Measurements from ENCODE around the gene CKS1B.

The CKS1B gene

DNA sequence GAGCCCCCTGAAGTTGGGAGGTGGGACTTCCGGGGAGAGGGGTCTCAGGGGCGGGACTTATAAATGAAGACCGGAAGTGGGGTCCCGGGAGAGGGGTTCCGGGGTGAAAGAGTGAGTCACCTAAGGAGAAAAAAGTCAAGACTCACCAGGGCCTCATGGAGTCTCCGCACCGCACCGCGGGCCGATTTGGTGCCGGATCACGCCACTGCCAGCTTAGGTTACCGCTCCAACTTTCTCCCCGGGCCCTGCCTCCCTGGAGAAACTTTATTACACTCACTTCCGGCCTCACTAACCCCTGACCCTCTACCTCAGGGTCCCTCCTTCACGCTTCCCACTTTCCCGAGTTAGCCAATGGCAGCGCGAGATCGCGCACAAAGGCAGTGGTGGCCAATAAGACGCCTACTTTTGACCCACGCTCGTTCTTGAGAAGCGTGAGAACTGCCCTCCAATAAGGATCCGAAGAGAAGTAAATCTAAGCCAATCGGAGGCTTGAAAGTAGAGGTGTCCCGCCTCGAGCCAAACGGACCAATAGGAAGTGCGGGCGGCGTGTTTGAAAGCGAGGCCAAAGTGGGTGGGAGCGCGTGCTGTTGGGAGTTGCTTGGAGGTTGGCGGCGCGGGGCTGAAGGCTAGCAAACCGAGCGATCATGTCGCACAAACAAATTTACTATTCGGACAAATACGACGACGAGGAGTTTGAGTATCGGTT is at the start of gene CKS1B:
CKS1B (plus strand) TSS at position 580 of the 706 bp plus-strand sequence; CDS start at position 645, 65 bp downstream.
- no peaks in the 10 kb centered on the region for H3K9me3 Mint-ChIP-seq
- H3K36me3 Mint-ChIP-seq (ENCODE audit: low read depth): peaks cover 28% of the 10 kb centered on the region
- H3K4me3 Mint-ChIP-seq: no peak within 1 kb of the TSS
- H3K27me3 Mint-ChIP-seq: no peaks in the 10 kb centered on the region
- peaks cover 37% of the 10 kb centered on the region for H3K4me1 Mint-ChIP-seq (ENCODE audit: low read depth)
- no peak within 1 kb of the TSS for H3K27ac Mint-ChIP-seq

DNA sequence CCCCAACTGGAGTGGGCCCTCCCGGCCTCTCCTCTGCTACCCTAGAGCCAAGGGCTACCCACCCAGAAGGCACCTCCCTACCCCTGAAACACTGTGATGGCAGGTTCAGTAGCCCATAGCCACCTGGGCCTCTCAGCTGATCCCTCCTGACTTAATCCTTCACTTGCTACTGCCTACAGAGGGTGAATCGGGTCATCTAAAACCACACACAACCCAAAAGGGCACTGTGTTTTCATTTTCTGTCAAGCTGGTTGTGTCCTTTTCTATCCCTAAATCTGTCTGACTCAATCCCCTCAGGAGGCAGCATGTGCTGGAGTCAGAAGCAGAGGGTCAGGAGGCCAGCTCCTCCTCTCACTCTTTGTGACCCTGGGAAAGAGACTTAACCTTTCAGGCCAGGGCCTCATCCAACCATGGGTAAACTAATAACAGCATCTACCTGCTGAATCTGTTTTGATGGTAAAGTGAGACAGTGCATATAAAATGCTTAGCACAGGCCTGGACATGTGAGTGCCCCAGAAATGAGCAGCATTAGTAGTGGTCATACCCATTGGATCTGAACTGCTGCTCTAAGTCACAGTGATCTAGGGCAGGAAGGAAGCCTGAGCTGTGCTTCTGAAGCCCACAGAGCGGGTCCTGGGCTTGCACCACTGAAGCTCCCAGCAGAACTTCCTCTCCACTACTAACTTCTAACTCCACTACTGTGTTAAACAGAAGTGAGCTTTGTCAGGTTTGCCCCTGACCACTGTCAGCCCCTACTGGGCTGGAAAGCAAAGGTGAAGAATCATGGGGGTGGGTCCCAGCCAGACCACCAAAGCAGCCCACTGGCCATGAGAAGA is 48.9 kb upstream of the CKS1B start:
- H3K4me3 Mint-ChIP-seq: no peak overlapping the region
- peaks cover 41% of the 10 kb centered on the region for H3K36me3 Mint-ChIP-seq (ENCODE audit: low read depth)
- H3K27me3 Mint-ChIP-seq: no peaks in the 10 kb centered on the region
- H3K4me1 Mint-ChIP-seq (ENCODE audit: low read depth): no peaks in the 10 kb centered on the region
- H3K9me3 Mint-ChIP-seq: no peaks in the 10 kb centered on the region
- peak overlapping the region; percentile 76 for H3K27ac Mint-ChIP-seq

DNA sequence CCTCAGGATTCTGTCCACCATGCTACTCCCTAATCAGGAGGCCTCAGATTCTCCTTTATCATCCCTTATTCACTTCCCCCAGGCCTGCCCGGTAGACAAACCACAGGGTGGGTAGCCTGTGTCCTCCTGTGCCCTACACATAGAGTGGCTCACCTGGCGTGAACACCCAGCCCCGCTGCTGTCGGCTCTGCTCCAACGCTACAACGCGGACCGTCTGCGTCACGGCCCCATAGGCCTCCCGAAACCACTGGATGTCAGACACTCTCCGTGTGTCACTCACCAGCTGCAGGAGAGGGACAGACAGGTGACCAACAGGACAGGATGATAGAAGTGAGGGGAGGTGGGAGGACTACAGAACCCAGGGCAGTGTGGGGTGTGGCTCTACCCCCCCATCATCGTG is 48.3 kb upstream of the CKS1B start:
- Mint-ChIP-seq H3K9me3 (no peaks in the 10 kb centered on the region), H3K36me3 (ENCODE audit: low read depth) (peaks cover 41% of the 10 kb centered on the region), H3K4me3 (no peak overlapping the region), H3K4me1 (ENCODE audit: low read depth) (no peaks in the 10 kb centered on the region), H3K27me3 (no peaks in the 10 kb centered on the region), H3K27ac (no peak overlapping the region)

DNA sequence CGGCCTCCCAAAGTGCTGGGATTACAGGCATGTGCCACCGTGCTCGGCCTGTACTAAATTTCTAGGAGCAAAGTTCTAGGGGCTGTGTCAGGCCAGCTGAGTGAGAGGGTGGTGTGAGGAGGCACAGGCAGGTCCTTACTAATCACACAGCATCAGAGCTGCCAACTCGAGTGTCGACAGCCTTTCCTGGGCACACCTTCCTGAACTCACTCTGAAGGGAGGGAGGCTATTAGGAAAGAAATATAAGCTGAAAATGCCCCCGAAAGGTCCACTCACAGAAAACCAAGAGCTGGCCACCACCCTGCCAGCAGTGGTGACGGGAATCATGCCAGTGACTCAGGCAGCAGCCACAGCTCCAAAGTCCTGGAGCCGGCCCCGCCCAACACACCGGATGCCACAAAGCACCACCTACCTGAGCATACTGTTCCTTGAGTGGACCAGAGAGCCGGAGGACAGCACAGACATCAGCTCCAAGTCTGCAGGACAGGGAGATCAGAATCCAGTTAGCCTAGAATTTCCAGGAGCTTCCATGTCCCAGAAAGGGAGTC is 42.5 kb upstream of the CKS1B start:
- peaks cover 19% of the 10 kb centered on the region for H3K4me1 Mint-ChIP-seq (ENCODE audit: low read depth)
- no peaks in the 10 kb centered on the region for H3K27me3 Mint-ChIP-seq
- H3K27ac Mint-ChIP-seq: no peak overlapping the region
- no peak overlapping the region for H3K4me3 Mint-ChIP-seq
- H3K36me3 Mint-ChIP-seq (ENCODE audit: low read depth): peaks cover 18% of the 10 kb centered on the region
- no peaks in the 10 kb centered on the region for H3K9me3 Mint-ChIP-seq

DNA sequence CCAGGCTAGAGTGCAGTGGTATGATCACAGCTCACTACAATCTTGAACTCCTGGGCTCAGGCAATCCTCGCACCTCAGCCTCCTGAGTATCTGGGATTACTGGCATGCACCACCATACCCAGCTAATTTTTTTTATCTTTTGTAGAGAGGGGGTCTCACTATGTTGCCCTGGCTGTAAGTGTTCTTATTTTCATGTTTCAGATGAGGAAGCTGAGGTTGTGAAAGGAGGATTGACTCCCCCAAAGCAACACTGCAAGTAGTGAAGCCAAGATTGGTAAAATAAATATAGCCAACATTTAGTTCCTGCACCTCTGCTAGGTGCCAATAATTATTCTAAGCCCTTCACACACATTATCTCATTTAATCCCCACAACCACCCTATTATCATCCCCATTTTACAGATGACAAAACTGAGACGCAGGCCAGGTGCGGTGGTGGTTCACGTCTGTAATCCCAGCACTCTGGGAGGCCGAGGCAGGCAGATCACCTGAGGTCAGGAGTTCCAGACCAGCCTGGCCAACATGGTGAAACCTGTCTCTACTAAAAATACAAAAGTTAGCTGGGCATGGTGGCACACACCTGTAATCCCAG is 40.0 kb upstream of the CKS1B start:
- Mint-ChIP-seq H3K36me3 (ENCODE audit: low read depth) (peaks cover 3% of the 10 kb centered on the region), H3K4me3 (peak overlapping the region; percentile 19), H3K27me3 (no peaks in the 10 kb centered on the region), H3K9me3 (no peaks in the 10 kb centered on the region), H3K4me1 (ENCODE audit: low read depth) (peaks cover 39% of the 10 kb centered on the region), H3K27ac (no peak overlapping the region)

DNA sequence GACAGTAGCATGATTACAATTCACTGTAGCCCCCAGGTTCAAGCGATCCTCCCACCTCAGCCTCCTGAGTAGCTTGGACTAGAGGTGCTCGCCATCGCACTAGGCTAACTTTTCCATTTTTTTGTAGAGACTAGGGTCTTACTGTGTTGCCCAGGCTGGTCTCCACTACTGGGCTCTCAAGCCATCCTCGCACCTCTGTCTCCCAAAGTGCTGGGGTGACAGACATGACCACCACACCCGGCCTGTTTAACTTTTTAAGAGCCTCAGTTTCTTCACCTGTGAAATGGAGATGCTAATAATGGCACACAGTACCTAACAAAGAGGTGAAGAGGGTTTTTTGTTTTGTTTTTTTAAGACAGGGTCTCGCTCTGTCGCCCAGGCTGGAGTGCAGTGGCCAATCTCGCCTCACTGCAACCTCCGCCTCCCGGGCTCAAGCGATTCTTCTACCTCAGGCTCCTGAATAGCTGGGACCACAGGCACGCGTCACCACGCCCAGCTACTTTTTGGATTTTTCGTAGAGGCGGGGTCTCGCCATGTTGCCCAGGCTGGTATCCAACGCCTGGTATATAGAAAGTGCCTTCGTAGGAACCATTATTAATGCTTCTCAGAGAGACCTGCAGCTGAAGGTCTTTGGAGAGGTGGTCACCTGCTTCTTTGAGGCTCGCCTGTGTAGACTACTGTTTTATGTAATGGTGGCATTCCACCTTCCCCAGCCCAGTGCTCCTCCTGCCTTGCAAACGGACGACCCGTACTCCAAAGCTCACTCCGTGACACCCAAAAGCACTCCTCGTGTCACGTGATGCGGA is 38.5 kb upstream of the CKS1B start:
- Mint-ChIP-seq H3K4me3 (peak overlapping the region; percentile 95), H3K9me3 (no peaks in the 10 kb centered on the region), H3K27ac (peak overlapping the region; percentile 99), H3K36me3 (ENCODE audit: low read depth) (peaks cover 3% of the 10 kb centered on the region), H3K27me3 (no peaks in the 10 kb centered on the region), H3K4me1 (ENCODE audit: low read depth) (peaks cover 49% of the 10 kb centered on the region)

DNA sequence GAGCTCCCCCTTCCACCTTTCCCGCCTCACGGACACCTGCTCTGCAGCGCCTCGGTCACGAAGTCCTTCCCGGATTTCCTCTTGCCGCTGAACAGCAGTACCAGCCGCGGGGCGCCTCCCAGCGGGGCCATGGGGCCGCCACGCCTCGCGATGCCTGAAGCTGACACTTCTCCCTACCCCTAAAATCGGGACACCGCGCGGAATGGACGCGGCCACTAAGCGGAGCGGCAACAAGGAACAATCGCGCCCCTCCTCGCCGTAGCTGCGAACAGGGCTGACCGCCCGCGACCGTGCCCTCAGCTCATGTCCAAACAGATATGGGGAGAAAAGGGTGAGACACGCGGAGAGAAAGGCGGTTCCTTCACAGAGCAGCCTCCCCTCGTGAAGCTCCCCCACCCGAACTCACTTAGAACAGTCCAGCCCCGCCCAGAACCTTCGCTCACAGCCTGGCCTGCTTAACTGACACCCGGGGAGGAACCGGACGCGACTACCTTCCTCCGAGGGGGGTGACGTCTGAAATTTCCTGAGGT is 37.9 kb upstream of the CKS1B start, which contains the start of gene PMVK:
PMVK (minus strand) TSS at position 165 of the 530 bp plus-strand sequence; CDS start at position 131, 34 bp downstream.
- Mint-ChIP-seq H3K27ac (peak within 1 kb of the TSS; percentile 99), H3K9me3 (no peaks in the 10 kb centered on the region), H3K4me3 (peak within 1 kb of the TSS; percentile 95), H3K36me3 (ENCODE audit: low read depth) (no peaks in the 10 kb centered on the region), H3K27me3 (no peaks in the 10 kb centered on the region), H3K4me1 (ENCODE audit: low read depth) (peaks cover 56% of the 10 kb centered on the region)

DNA sequence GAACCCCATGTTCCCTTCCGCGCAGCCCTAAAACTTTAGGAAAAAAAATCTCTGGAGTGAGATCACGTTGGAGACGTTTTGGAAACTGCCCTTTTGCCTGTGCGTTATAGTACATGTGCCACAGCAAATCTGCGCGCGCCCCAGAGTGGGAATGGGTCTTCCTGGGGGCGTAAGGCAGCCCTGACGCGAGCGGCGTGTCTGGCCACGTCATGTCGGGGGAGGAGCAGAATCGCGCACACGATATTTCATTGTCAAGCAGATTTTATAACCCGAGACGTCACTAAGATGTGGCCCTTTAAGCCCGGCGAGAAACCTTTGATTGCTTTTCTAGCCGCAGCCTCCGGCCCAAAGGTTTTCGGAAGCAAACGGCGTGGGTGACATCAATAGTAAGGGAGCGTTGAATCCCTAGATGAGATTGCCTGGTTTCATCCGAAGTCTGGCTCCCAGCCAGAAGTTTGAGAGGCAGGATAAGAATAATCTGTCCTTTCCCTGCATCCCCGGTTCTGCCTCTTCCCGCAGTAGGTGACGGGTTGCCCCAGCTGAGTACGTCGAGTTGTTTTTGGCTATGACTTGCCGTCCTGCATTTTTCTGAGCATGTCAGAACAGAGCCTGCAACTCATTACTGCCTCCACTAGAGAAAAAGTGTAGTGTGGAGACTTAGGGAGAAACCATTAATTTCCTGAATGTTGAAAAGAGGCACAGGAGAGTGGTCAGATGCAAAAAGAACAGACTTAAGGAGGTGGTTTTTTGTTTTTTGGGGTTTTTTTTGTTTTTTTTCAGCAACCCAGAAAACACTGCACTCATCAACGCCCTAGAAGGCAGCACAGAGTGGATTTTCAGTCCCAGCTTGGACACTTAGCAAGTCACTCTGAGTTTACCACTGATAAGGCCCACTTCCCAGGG is 37.1 kb upstream of the CKS1B start:
- Mint-ChIP-seq H3K27me3 (no peaks in the 10 kb centered on the region), H3K36me3 (ENCODE audit: low read depth) (no peaks in the 10 kb centered on the region), H3K4me1 (ENCODE audit: low read depth) (peaks cover 63% of the 10 kb centered on the region), H3K9me3 (no peaks in the 10 kb centered on the region), H3K27ac (peak overlapping the region; percentile 99), H3K4me3 (peak overlapping the region; percentile 95)

DNA sequence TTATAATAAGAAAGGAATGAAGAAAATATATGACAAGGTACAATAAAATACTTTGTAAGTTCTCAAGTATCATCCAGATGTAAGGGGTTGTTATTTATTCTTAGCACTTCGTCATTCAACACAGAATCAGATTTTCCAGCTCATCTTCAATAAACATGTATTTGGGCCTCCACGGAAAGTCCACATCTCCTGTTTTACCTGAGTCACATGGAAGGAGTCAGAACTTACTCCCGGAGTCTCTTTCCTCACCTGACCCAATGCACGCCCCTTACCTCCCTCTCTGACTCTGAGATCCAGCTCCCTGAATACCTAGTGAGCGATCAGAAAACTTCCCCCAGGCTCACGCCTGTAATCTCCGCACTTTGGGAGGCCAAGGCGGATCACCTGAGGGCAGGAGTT is 36.5 kb upstream of the CKS1B start:
- peaks cover 69% of the 10 kb centered on the region for H3K4me1 Mint-ChIP-seq (ENCODE audit: low read depth)
- H3K9me3 Mint-ChIP-seq: no peaks in the 10 kb centered on the region
- peak overlapping the region; percentile 99 for H3K27ac Mint-ChIP-seq
- H3K36me3 Mint-ChIP-seq (ENCODE audit: low read depth): no peaks in the 10 kb centered on the region
- no peaks in the 10 kb centered on the region for H3K27me3 Mint-ChIP-seq
- H3K4me3 Mint-ChIP-seq: peak overlapping the region; percentile 95

DNA sequence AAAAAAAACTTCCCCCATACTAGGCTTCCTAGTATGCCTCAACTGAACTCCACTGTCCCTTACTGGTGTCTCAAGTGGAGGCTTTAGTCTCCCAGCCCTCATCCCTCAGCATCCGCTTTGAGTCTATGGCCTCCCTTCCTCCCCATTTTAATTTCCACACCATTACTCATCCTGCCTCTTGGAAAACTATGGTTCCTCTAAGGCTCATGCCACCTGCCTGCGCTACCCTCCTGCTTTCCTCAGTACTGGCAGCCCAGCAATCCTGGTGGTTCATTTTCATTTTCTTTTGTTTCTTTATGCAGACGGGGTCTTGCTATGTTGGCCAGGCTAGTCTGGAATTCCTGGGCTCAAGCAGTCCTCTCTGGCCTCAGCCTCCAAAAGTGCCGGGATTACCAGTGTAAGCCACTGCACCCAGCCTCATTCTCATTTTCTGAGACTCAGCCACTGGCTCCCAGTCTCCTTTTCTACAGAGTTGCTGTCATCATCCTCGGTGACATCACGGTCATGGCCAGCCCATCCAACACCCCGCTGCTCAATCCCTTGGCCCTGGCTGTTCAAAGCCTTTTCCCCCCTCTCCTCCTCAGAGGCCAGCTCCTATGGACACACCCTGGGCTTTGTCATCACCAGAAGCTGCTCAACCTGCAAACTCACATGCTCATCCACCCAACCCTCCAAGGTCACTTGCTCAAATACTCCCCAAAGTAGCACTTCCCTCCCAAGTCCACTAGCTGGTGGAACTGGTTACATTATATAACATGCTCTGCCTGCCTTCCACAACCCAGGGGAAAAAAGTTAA is 35.7 kb upstream of the CKS1B start:
- peak overlapping the region; percentile 46 for H3K27ac Mint-ChIP-seq
- H3K27me3 Mint-ChIP-seq: no peaks in the 10 kb centered on the region
- H3K36me3 Mint-ChIP-seq (ENCODE audit: low read depth): no peaks in the 10 kb centered on the region
- H3K4me3 Mint-ChIP-seq: peak overlapping the region; percentile 5
- H3K9me3 Mint-ChIP-seq: no peaks in the 10 kb centered on the region
- H3K4me1 Mint-ChIP-seq (ENCODE audit: low read depth): peaks cover 77% of the 10 kb centered on the region

DNA sequence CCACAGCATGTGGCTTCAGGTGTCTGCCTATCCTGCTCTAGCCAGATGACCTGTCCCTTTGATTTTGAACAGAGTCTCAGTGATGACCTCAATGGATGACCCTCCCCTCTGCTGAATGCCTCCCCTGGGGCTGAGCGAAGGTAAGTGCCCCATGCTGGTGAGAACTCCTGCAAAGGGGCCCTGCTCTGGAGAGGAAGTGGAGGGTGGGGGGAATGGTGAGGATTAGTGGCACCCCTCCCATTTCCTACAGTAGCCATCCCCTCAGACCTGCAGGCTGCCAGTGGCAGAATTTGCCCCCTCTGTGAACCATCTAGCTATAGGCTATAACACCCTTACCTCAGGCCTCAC is 34.3 kb upstream of the CKS1B start:
- no peak overlapping the region for H3K27ac Mint-ChIP-seq
- H3K36me3 Mint-ChIP-seq (ENCODE audit: low read depth): no peaks in the 10 kb centered on the region
- no peak overlapping the region for H3K4me3 Mint-ChIP-seq
- no peaks in the 10 kb centered on the region for H3K9me3 Mint-ChIP-seq
- H3K27me3 Mint-ChIP-seq: no peaks in the 10 kb centered on the region
- peaks cover 78% of the 10 kb centered on the region for H3K4me1 Mint-ChIP-seq (ENCODE audit: low read depth)

DNA sequence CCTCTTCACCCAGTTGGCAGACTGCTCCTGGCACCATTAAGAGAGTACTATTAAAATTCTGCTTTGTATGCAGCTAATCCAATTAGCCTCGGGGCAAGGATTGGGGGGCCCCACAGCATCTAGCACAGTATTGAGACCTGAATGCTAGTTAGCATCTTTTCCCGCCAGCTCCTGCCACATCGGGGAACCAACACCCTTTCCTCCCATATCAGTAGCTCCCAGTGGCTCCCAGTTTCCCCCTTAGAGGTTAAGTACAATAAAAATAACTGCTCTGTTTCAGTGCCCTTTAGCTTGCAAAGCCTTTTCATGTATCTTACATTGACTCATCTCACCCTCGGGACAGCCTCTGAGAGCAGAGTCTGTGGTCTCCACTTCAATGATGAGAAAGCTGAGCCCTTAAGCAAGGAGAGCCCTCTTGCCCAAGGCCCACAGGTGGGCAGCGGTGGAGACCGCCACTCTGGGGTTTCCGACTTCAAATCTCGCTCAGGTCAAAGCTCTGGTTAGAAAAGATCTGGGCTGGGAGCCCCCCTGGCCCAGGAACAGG is 33.8 kb upstream of the CKS1B start:
- Mint-ChIP-seq H3K27me3 (no peaks in the 10 kb centered on the region), H3K27ac (peak overlapping the region; percentile 76), H3K4me3 (peak overlapping the region; percentile 27), H3K4me1 (ENCODE audit: low read depth) (peaks cover 72% of the 10 kb centered on the region), H3K9me3 (no peaks in the 10 kb centered on the region), H3K36me3 (ENCODE audit: low read depth) (no peaks in the 10 kb centered on the region)

All from stimulated activated naive CD8-positive, alpha-beta T cell treated with anti-CD3 and anti-CD28 coated beads, Interleukin-15, Interleukin-2, amounts not matched to agents 100 ng/mL and 50 ng/mL, for 24 hours (primary cell).